ACC112 (cell line): ENCODE results near the gene CDH1.
"Not testable (repeated sequence)": the region's sequence is repeated elsewhere in the genome, so short reads cannot be mapped to it uniquely, and the experiment has no call there.

Experiments
- H2AFZ ChIP-seq: fragments of 200-600 bp; sonication (generic); one replicate; pipeline ENCODE4 v1.6.0; 2017; ENCODE audit warnings: antibody characterized with exemption, low read length; ENCODE audit not compliant: unreplicated experiment
- H3K27ac ChIP-seq: fragments of 200-600 bp; sonication (generic); 2 replicates; pipeline ENCODE4 v1.5.1; 2014; ENCODE audit warnings: low read depth, mild to moderate bottlenecking, antibody characterized with exemption, low read length, moderate library complexity
- H3K27me3 ChIP-seq: fragments of 200-600 bp; sonication (generic); 2 replicates; pipeline ENCODE4 v1.6.1; 2014; ENCODE audit warnings: mild to moderate bottlenecking, antibody characterized with exemption, low read length, moderate library complexity, mixed read lengths; ENCODE audit not compliant: insufficient read depth
- H3K36me3 ChIP-seq: fragments of 200-600 bp; sonication (generic); 2 replicates; pipeline ENCODE4 v1.6.1; 2016; ENCODE audit warnings: mild to moderate bottlenecking, antibody characterized with exemption, low read length, moderate library complexity, mixed read lengths; ENCODE audit not compliant: insufficient read depth
- H3K4me1 ChIP-seq: fragments of 200-600 bp; sonication (generic); one replicate; pipeline ENCODE4 v1.6.1; 2016; ENCODE audit warnings: low read length, mixed read lengths; ENCODE audit not compliant: insufficient read depth, unreplicated experiment, control insufficient read depth
- H3K4me3 ChIP-seq: fragments of 200-600 bp; sonication (generic); 2 replicates; pipeline ENCODE4 v1.5.1; 2014; ENCODE audit warnings: mild to moderate bottlenecking, low read depth, low read length
- H3K79me2 ChIP-seq: fragments of 200-600 bp; sonication (generic); one replicate; pipeline ENCODE4 v1.6.0; 2016; ENCODE audit warnings: low read length; ENCODE audit not compliant: control insufficient read depth, unreplicated experiment, insufficient read depth

The CDH1 gene

GRCh38 chr16:68711421-68712139, 25.5 kb upstream of the CDH1 start:
- no peak overlapping the region for H3K4me3 ChIP-seq
- no peak overlapping the region for H2AFZ ChIP-seq
- H3K36me3 ChIP-seq, result no peaks in the 10 kb centered on the region
- no peak overlapping the region for H3K27ac ChIP-seq
- peaks cover 4% of the 10 kb centered on the region for H3K4me1 ChIP-seq
- no peaks in the 10 kb centered on the region for H3K27me3 ChIP-seq
- H3K79me2 ChIP-seq, result no peaks in the 10 kb centered on the region

- Histone ChIP-seq H3K4me3 (no peak overlapping the region), H3K27ac (no peak overlapping the region), H3K36me3 (no peaks in the 10 kb centered on the region), H3K79me2 (no peaks in the 10 kb centered on the region), H3K4me1 (no peaks in the 10 kb centered on the region), H3K27me3 (no peaks in the 10 kb centered on the region), H2AFZ (no peak overlapping the region)
Observed at GRCh38 chr16:68713361-68713760, 23.7 kb upstream of the CDH1 start.

DNA sequence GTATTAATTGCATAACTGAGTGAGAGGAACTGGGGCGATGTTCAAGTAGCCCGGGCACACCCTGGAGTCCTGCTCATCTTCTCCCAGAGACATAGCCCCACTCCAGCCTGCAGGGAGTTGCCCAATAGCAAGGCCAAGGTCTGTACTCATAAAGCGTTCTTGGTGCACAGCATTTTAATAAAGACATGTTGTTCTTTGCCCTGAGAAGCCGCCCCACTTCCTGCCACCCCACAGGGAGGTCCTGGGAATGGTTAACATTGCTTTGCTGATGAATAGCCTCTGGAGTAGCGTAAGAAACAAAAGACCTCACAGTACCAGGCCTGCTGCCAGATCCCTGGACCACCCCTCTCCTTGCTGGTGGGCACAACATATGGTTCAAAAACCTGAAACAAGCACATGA, 21.6 kb upstream of the CDH1 start:
- Histone ChIP-seq H3K4me3 (no peak overlapping the region), H2AFZ (no peak overlapping the region), H3K36me3 (no peaks in the 10 kb centered on the region), H3K4me1 (no peaks in the 10 kb centered on the region), H3K27ac (no peak overlapping the region), H3K79me2 (no peaks in the 10 kb centered on the region), H3K27me3 (no peaks in the 10 kb centered on the region)

DNA sequence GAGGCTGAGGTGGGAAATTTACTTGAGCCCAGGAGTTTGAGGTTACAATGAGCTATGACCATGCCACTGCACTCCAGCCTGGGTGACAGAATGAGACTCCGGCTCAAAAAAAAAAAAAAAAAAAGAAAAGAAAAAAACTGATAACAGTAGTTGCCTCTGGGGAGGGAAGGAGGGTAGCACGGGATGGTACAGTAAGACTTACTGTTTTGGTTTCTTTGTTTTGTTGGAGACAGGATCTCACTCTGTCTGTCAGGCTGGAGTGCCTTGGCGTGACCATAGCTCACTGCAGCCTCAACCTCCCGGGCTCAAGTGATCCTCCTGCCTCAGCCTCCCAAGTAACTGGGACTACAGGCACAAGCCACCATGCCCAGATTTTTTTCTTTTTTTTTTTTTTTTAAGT, 20.6 kb upstream of the CDH1 start:
- not testable (repeated sequence) for H3K27ac ChIP-seq, H3K27me3 ChIP-seq, H3K36me3 ChIP-seq, H3K4me1 ChIP-seq, H2AFZ ChIP-seq, H3K79me2 ChIP-seq, H3K4me3 ChIP-seq

DNA sequence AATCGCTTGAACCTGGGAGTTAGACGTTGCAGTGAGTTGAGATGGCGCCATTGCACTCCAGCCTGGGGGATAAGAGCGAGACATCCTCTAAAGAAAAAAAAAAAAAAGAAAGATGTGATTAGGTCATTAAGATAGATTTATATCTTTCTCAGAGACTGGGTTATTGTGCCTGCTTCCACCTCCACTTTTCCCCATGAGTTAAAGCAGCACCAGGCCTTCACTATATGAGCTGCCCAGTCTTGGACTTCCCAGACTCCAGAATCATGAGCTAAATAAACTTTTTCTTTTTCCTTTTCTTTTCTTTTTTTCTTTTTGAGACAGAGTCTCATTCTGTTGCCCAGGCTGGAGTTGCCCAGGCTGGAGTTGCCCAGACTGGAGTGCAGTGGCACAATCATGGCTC, 19.4 kb upstream of the CDH1 start:
- Histone ChIP-seq H3K27ac (no peak overlapping the region), H3K27me3 (no peaks in the 10 kb centered on the region), H3K4me1 (no peaks in the 10 kb centered on the region), H3K36me3 (no peaks in the 10 kb centered on the region), H3K79me2 (no peaks in the 10 kb centered on the region), H3K4me3 (no peak overlapping the region), H2AFZ (no peak overlapping the region)

- Histone ChIP-seq H3K79me2 (no peaks in the 10 kb centered on the region), H3K36me3 (no peaks in the 10 kb centered on the region), H3K4me1 (no peaks in the 10 kb centered on the region), H3K27ac (no peak overlapping the region), H3K4me3 (no peak overlapping the region), H2AFZ (no peak overlapping the region), H3K27me3 (no peaks in the 10 kb centered on the region)
Observed at GRCh38 chr16:68718590-68718989, 18.5 kb upstream of the CDH1 start.

- no peak overlapping the region for H3K27ac ChIP-seq
- H3K4me1 ChIP-seq, result no peaks in the 10 kb centered on the region
- H3K36me3 ChIP-seq, result no peaks in the 10 kb centered on the region
- H3K27me3 ChIP-seq, result no peaks in the 10 kb centered on the region
- no peaks in the 10 kb centered on the region for H3K79me2 ChIP-seq
- no peak overlapping the region for H2AFZ ChIP-seq
- H3K4me3 ChIP-seq, result no peak overlapping the region
Observed at GRCh38 chr16:68719993-68720489, 17.1 kb upstream of the CDH1 start.

- no peak overlapping the region for H2AFZ ChIP-seq
Observed at GRCh38 chr16:68722119-68723024, 14.7 kb upstream of the CDH1 start.

GRCh38 chr16:68724797-68725196, 12.3 kb upstream of the CDH1 start:
- Histone ChIP-seq H2AFZ (no peak overlapping the region), H3K79me2 (no peaks in the 10 kb centered on the region), H3K4me3 (no peak overlapping the region), H3K27me3 (no peaks in the 10 kb centered on the region; the same call in 1 of the 2 replicates), H3K36me3 (no peaks in the 10 kb centered on the region), H3K4me1 (no peaks in the 10 kb centered on the region), H3K27ac (no peak overlapping the region)

More at GRCh38 chr16:68722119-68723024, 14.7 kb upstream of the CDH1 start:
- no peaks in the 10 kb centered on the region for H3K36me3 ChIP-seq
- no peaks in the 10 kb centered on the region for H3K79me2 ChIP-seq
- H3K4me1 ChIP-seq, result no peaks in the 10 kb centered on the region
- H3K27ac ChIP-seq, result no peak overlapping the region
- no peaks in the 10 kb centered on the region; the same call in 1 of the 2 replicates for H3K27me3 ChIP-seq
- no peak overlapping the region for H3K4me3 ChIP-seq

GRCh38 chr16:68728523-68728922, 8.6 kb upstream of the CDH1 start:
- Histone ChIP-seq H3K79me2 (no peaks in the 10 kb centered on the region), H3K27ac (no peak overlapping the region), H3K36me3 (no peaks in the 10 kb centered on the region), H2AFZ (no peak overlapping the region), H3K27me3 (peaks cover 4% of the 10 kb centered on the region; the same call in 1 of the 2 replicates), H3K4me3 (no peak overlapping the region), H3K4me1 (no peaks in the 10 kb centered on the region)
